HL-60 (cell line): ENCODE measurements around the gene KNSTRN.

Experiments
- DNase-seq, 2 experiments: peaks; one replicate each; pipeline ENCODE4 v3.0.0-alpha.2; 2010 to 2020; ENCODE audit warnings: low read depth in 1 of 2, low spot score in 1 of 2
- H3K27ac ChIP-seq: fragments of 250-450 bp; sonication (Bioruptor Pico); replicated peaks from 2 replicates; pipeline ENCODE4 v1.5.1; 2020; ENCODE audit warnings: mild to moderate bottlenecking, moderate library complexity
- H3K27me3 ChIP-seq: fragments of 250-450 bp; sonication (Bioruptor Pico); 2 replicates; pipeline ENCODE4 v1.5.1; 2021; ENCODE audit warnings: mild to moderate bottlenecking, moderate library complexity; ENCODE audit not compliant: insufficient read depth, poor library complexity, severe bottlenecking
- H3K4me3 ChIP-seq: replicated peaks from 2 replicates; pipeline ENCODE4 v1.5.1; 2011; ENCODE audit warnings: mild to moderate bottlenecking, control low read depth, low read length; ENCODE audit not compliant: insufficient read depth
- CTCF ChIP-seq: IDR thresholded peaks from one replicate; pipeline ENCODE4 v1.5.1; 2011; ENCODE audit warnings: low read length, control low read depth, inconsistent platforms; ENCODE audit not compliant: insufficient read depth
- GABPA ChIP-seq: IDR thresholded peaks from 2 replicates; pipeline ENCODE4 v1.6.1; 2012; ENCODE audit warnings: low read depth
- POLR2AphosphoS5 ChIP-seq: IDR thresholded peaks from 2 replicates; pipeline ENCODE4 v1.6.1; 2012; ENCODE audit warnings: low read depth
- REST ChIP-seq: IDR thresholded peaks from 2 replicates; pipeline ENCODE4 v1.6.1; 2012; ENCODE audit warnings: low read depth; ENCODE audit not compliant: insufficient replicate concordance
- SPI1 ChIP-seq: IDR thresholded peaks from 2 replicates; pipeline ENCODE4 v1.6.1; 2012; ENCODE audit warnings: low read depth, mild to moderate bottlenecking, borderline replicate concordance

Gene KNSTRN

GRCh38 chr15:40397688-40398412 is 15.3 kb downstream of the KNSTRN start:
- Histone ChIP-seq H3K27me3 (no peaks in the 10 kb centered on the region), H3K4me3 (no peak overlapping the region), H3K27ac (peak overlapping the region; percentile 82)
- TF ChIP-seq CTCF (no peak), SPI1 (no peak), GABPA (no peak), POLR2AphosphoS5 (no peak)
- no peak for DNase-seq

DNA sequence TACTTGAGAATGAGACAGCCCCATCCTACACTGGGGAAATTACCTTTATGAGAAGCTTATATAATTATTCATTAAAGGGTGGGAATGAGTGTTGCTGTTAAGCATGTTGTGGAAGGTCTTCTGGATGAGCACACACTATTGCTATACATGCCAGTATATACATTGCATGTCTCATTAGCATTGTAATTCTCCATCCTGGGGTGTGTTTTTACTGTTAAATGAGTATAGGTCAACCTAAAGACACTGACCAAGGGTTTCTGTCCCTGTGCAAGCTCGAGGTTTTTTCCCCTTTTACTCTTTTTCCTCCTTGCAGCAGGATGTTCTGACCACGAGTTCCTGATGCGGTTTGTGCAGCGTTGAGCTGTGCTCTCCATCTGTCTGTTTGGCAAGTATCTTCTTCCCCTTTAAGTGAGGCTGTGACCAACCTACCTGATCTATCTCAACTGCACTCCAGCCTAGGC is 15.9 kb downstream of the KNSTRN start:
- peak overlapping the region; percentile 82 for H3K27ac ChIP-seq

GRCh38 chr15:40399370-40399769 is 16.8 kb downstream of the KNSTRN start:
- H3K4me3 ChIP-seq = no peak overlapping the region
- H3K27ac ChIP-seq = peak overlapping the region; percentile 82
- no peaks in the 10 kb centered on the region for H3K27me3 ChIP-seq
- DNase-seq = no peak
- TF ChIP-seq REST = no peak
- no peak for TF ChIP-seq CTCF
- TF ChIP-seq GABPA = no peak
- TF ChIP-seq SPI1 = no peak
- no peak for TF ChIP-seq POLR2AphosphoS5

More for the DNA sequence above, 15.9 kb downstream of the KNSTRN start:
- Histone ChIP-seq H3K27me3 (no peaks in the 10 kb centered on the region), H3K4me3 (no peak overlapping the region)
- TF ChIP-seq SPI1 = peak; percentile 38; the same call in 1 of the 2 replicates
- TF ChIP-seq POLR2AphosphoS5 = peak; percentile 86
- no peak for TF ChIP-seq GABPA
- no peak for TF ChIP-seq CTCF
- TF ChIP-seq REST = peak; percentile 25
- DNase-seq = peak; percentile 61 to 95
